Cardiac muscle cell (in vitro differentiated cells and primary cell): ENCODE results near the gene SCRN3. TPM values are rescaled to one million over a fixed set of nuclear protein-coding genes. Genes with fewer than 3 reads are reported as not detected.
A peak's percentile ranks its signal among the peaks of the same experiment; 100 is the strongest.
"Not testable (repeated sequence)": the region's sequence is repeated elsewhere in the genome, so short reads cannot be mapped to it uniquely, and the experiment has no call there.

Experiments
- DNase-seq, 2 donors: peaks; one replicate each; pipeline versions ENCODE4 v3.0.0 to v3.0.0-alpha.2; 2010 to 2017; ENCODE audit warnings: low read depth in 1 of 2, low spot score in 1 of 2
- H3K27ac ChIP-seq: fragments of 200-600 bp; sonication (generic); 2 replicates; pipeline ENCODE4 v1.5.1; 2016
- H3K27me3 ChIP-seq: fragments of 200-600 bp; sonication (generic); 2 replicates; pipeline ENCODE4 v1.6.0; 2016; ENCODE audit warnings: control low read depth
- H3K36me3 ChIP-seq: fragments of 200-600 bp; sonication (generic); 2 replicates; pipeline ENCODE4 v1.5.1; 2016; ENCODE audit warnings: control low read depth
- H3K4me1 ChIP-seq: fragments of 200-600 bp; sonication (generic); 2 replicates; pipeline ENCODE4 v1.8.1; 2017; ENCODE audit warnings: low read depth, mild to moderate bottlenecking, mixed run types
- H3K4me3 ChIP-seq: fragments of 200-600 bp; sonication (generic); 2 replicates; pipeline ENCODE4 v1.5.1; 2016; ENCODE audit warnings: mild to moderate bottlenecking
- H3K9me3 ChIP-seq: fragments of 200-600 bp; sonication (generic); 2 replicates; pipeline ENCODE4 v1.5.1; 2017; ENCODE audit warnings: low read depth, mild to moderate bottlenecking, control low read depth
- polyA plus RNA-seq: library from polyadenylated mRNA; unstranded; fragments of >200 nt; fragmentation: Nextera tagmentation; extraction: Ambion mirVana; gene quantifications from 2 replicates; pipeline ENCODE4 v1.2.1, GENCODE V29; 2016
- total RNA-seq: library from RNA; depleted of rRNA; stranded (reverse); fragments of >200 nt; gene quantifications from 2 replicates; pipeline ENCODE4 v1.2.3, GENCODE V29; 2016
- TF ChIP-seq, protein P1 (sequence below): IDR thresholded peaks from 2 replicates; pipeline ENCODE4 v1.5.1; 2012; ENCODE audit warnings: low read depth, mild to moderate bottlenecking, low read length

The SCRN3 gene, protein sequence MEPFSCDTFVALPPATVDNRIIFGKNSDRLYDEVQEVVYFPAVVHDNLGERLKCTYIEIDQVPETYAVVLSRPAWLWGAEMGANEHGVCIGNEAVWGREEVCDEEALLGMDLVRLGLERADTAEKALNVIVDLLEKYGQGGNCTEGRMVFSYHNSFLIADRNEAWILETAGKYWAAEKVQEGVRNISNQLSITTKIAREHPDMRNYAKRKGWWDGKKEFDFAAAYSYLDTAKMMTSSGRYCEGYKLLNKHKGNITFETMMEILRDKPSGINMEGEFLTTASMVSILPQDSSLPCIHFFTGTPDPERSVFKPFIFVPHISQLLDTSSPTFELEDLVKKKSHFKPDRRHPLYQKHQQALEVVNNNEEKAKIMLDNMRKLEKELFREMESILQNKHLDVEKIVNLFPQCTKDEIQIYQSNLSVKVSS
- total RNA-seq (38.5 and 42.1 TPM in 2 replicates), polyA plus RNA-seq (23.5 and 35.0 TPM in 2 replicates)

DNA sequence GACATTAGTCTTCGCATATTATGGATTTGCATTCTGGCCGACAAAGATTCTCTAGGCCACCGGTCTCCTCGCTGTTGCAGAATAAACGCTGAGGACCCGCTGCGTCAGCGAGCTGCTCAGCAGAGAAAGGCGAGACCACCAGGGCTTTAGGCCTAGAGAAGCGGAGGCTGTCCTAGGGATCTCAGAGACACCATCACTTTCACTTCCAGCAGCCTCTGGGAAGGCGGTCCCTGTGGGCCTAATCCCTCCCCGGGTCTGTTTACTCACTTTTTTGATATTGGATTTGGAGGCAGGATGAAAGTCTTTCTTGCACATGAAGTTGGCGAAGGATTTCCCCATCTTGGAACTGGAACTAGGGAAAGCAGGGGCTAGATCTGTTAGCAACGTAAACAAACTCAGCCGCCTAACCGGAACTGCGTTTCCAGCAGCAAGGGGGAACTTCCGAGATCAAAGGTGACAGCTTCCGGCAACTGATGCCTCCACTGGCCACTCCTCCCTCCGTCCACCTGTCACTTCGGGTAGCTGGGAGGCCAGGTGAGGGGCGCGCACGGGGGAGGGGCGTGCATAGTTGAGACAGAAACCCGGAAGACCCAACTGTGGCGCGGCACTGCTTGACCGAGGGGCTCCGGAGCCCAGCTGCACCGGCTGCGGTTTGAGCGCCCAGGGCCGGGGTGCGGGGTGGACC lies at the start of gene SCRN3:
Gene SCRN3, plus strand, starts transcription at position 447 of the 685 bp plus-strand sequence. CDS start 2,554 bp downstream, outside the sequence.
- TF ChIP-seq, protein P1, sequence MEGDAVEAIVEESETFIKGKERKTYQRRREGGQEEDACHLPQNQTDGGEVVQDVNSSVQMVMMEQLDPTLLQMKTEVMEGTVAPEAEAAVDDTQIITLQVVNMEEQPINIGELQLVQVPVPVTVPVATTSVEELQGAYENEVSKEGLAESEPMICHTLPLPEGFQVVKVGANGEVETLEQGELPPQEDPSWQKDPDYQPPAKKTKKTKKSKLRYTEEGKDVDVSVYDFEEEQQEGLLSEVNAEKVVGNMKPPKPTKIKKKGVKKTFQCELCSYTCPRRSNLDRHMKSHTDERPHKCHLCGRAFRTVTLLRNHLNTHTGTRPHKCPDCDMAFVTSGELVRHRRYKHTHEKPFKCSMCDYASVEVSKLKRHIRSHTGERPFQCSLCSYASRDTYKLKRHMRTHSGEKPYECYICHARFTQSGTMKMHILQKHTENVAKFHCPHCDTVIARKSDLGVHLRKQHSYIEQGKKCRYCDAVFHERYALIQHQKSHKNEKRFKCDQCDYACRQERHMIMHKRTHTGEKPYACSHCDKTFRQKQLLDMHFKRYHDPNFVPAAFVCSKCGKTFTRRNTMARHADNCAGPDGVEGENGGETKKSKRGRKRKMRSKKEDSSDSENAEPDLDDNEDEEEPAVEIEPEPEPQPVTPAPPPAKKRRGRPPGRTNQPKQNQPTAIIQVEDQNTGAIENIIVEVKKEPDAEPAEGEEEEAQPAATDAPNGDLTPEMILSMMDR: no peak
- Histone ChIP-seq H3K9me3 (no peaks in the 10 kb centered on the region), H3K27me3 (no peaks in the 10 kb centered on the region), H3K27ac (peak within 1 kb of the TSS; percentile 91), H3K36me3 (no peaks in the 10 kb centered on the region), H3K4me3 (peak within 1 kb of the TSS; percentile 82), H3K4me1 (peaks cover 11% of the 10 kb centered on the region)
- peak; percentile 80 to 91 for DNase-seq

DNA sequence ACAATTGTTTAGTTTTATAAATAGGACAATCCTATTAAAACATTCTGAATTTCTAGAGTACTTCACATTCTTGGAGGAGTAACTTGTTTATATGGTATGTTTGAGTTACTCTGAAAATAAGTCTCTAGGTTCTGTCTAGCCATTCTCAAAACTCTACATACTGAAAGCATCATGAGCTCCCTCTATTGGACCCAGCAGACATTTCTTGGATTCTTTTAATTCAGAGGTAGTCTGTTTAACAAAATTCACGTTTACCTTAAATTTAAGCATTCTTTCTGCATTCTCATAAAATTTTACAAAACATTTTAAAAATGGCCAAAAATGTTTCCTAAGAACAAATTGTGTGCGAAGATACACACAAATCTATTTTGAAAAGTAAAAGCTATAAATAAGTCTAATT lies 45.5 kb upstream of the SCRN3 start:
- Histone ChIP-seq H3K9me3 (no peaks in the 10 kb centered on the region), H3K36me3 (peaks cover 3% of the 10 kb centered on the region), H3K27ac (no peak overlapping the region), H3K4me1 (no peaks in the 10 kb centered on the region), H3K27me3 (peaks cover 21% of the 10 kb centered on the region), H3K4me3 (no peak overlapping the region)
- DNase-seq: no peak
- TF ChIP-seq, protein P1: peak; percentile 50

DNA sequence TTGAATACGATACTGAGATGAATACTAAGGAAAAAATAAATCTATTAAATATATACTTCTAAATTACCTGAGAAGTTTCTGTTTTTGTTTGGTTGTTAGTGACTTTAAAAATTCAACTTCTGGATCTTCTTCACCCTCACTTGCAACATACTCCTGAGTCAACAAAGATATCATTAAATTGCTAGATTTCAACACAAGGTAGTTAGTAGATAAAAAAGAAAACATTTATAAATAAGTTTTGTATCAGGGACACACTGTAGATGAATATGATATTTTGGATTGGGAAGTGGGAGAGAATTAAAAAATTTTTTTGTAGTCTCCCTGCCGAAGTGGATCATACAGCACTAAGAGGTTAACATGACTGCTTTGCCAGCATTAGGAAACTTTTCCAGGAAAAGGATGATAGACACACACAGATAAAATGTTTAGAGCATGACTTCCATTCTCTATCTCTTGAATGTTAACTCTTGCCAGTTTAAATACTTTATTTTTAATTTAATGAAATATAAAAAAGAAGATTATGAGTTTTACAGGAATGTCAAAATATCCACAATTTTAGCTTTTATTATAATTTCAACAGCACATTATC lies 44.8 kb upstream of the SCRN3 start:
- Histone ChIP-seq H3K27ac (no peak overlapping the region), H3K4me3 (no peak overlapping the region), H3K27me3 (peaks cover 15% of the 10 kb centered on the region), H3K4me1 (no peaks in the 10 kb centered on the region), H3K36me3 (peaks cover 3% of the 10 kb centered on the region), H3K9me3 (no peaks in the 10 kb centered on the region)
- DNase-seq: no peak
- TF ChIP-seq, protein P1: no peak

DNA sequence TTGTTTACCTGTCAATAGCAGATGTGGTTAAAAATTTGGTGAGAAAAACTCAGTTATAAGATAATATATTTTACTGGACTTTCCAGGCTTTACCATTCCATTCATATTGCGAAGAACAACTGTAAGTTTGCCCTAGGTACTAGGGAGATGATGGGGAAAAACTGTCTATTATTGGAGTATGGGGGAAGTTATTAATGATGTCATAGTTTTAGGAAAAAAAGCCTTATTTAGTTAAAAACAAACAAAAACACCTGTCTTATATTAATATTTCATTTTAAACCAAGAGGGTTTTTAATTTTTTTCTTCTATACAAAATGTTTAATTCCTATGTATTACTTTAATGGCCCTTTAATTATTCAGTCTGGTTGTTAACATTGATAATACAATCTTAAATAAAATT lies 42.5 kb upstream of the SCRN3 start:
- DNase-seq: no peak
- Histone ChIP-seq H3K4me3 (no peak overlapping the region), H3K9me3 (no peaks in the 10 kb centered on the region), H3K4me1 (no peaks in the 10 kb centered on the region), H3K27ac (no peak overlapping the region), H3K36me3 (peaks cover 3% of the 10 kb centered on the region), H3K27me3 (no peaks in the 10 kb centered on the region)
- TF ChIP-seq, protein P1: no peak

DNA sequence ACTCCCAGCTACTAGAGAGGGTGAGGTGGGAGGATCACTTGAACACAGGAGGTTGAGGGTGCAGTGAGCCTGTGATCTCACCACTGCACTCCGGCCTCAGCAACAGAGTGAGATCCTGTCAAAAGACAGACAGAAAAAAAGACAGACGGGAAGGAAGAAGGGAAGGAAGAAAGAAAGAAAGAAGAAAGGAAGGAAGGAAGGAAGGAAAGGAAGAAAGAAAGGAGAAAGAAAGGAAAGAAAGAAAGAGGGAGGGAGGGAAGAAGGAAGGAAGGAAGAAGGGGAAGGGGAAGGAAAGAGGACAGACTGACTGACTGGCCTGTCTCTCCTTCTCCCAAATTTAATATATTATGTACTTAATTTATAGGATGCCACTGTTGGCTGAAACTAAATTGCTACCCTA lies 39.2 kb upstream of the SCRN3 start:
- Histone ChIP-seq H3K9me3 (no peaks in the 10 kb centered on the region), H3K27ac (no peak overlapping the region), H3K4me3 (no peak overlapping the region), H3K4me1 (no peaks in the 10 kb centered on the region), H3K27me3 (no peaks in the 10 kb centered on the region), H3K36me3 (no peaks in the 10 kb centered on the region)
- TF ChIP-seq, protein P1: no peak
- DNase-seq: no peak

DNA sequence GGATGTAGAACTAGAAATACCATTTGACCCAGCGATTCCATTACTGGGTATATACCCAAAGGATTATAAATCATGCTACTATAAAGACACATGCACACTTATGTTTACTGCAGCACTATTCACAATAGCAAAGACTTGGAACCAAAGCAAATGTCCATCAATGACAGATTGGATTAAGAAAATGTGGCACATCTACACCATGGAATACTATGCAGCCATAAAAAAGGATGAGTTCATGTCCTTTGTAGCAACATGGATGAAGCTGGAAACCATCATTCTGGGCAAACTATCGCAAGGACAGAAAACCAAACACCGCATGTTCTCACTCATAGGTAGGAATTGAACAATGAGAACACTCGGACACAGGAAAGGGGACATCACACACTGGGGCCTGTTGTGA lies 35.9 kb upstream of the SCRN3 start:
- H3K27ac ChIP-seq, DNase-seq, H3K27me3 ChIP-seq: not testable (repeated sequence)

More for the DNA sequence above, 35.9 kb upstream of the SCRN3 start:
- not testable (repeated sequence) for H3K36me3 ChIP-seq, H3K4me3 ChIP-seq, H3K4me1 ChIP-seq, H3K9me3 ChIP-seq
